Testis (tissue), 3 donors: ENCODE data around the gene IGFBP3. TPM values are rescaled to one million over a fixed set of nuclear protein-coding genes. Genes with fewer than 3 reads are reported as not detected.
A peak's percentile ranks its signal among the peaks of the same experiment; 100 is the strongest.

ENCODE experiments used
- DNase-seq: peaks from one replicate; pipeline ENCODE4 v3.0.0-alpha.2; 2019
- H3K27ac ChIP-seq, 2 donors: fragments of 200-600 bp; sonication (generic); one replicate each; pipeline ENCODE4 v1.5.1; 2019
- H3K27me3 ChIP-seq: fragments of 200-600 bp; sonication (generic); one replicate; pipeline ENCODE4 v1.5.1; 2019
- H3K36me3 ChIP-seq: fragments of 200-600 bp; sonication (generic); one replicate; pipeline ENCODE4 v1.5.1; 2017; ENCODE audit warnings: low read depth; ENCODE audit errors: missing control alignments
- H3K4me1 ChIP-seq: fragments of 200-600 bp; sonication (generic); one replicate; pipeline ENCODE4 v1.5.1; 2019
- H3K4me3 ChIP-seq, 2 donors: fragments of 200-600 bp; sonication (generic); one replicate each; pipeline ENCODE4 v1.5.1; 2017 to 2019
- H3K9me3 ChIP-seq: fragments of 200-600 bp; sonication (generic); one replicate; pipeline ENCODE4 v1.5.1; 2017
- CTCF ChIP-seq, 3 experiments: fragments of 450-650 bp in 2 of 3; fragments of 200-600 bp in 1 of 3; sonication (generic) in 1 of 3; IDR thresholded peaks; one replicate each; pipeline ENCODE4 v1.5.1; 2016 to 2019; ENCODE audit warnings: antibody characterized with exemption in 3 of 3, mild to moderate bottlenecking in 2 of 3, moderate library complexity in 1 of 3
- POLR2A ChIP-seq: fragments of 450-650 bp; IDR thresholded peaks from one replicate; pipeline ENCODE4 v1.6.1; 2017; ENCODE audit warnings: antibody characterized with exemption, mild to moderate bottlenecking, moderate library complexity
- WGBS, 2 donors: methylation state at CpG; one replicate each; pipeline ENCODE4 v1.1.5; 2018; 5-methylcytosine and 5-hydroxymethylcytosine counted together
- intact Hi-C: fragments of 100-400 bp; cut with DNase I; formaldehyde crosslinking; loops from one replicate; pipeline ENCODE4 v1.15.1; 2023; ENCODE audit warnings: low total_unique reads
- polyA plus RNA-seq: library from polyadenylated mRNA; stranded (reverse); fragments of 350-450 nt; fragmentation: Illumina TruSeq; extraction: RNeasy Lipid Tissue Mini Kit (QIAGEN cat#74804); gene quantifications from one replicate; pipeline ENCODE4 v1.2.3, GENCODE V29; 2014; ENCODE audit warnings: low read depth, low replicate concordance; ENCODE audit not compliant: insufficient read depth
- total RNA-seq, 2 donors: library from RNA; depleted of rRNA; stranded (reverse); fragments of >200 nt; gene quantifications; one replicate each; pipeline ENCODE4 v1.2.3, GENCODE V29; 2016

Gene IGFBP3
- total and polyA plus RNA-seq, 3 donors from 2014 or later, result 20.4 to 79.8 (median 33.1) TPM

GRCh38 chr7:45892407-45893035, 28.6 kb downstream of the IGFBP3 start:
- no peak overlapping the region for H3K27ac ChIP-seq
- DNase-seq, result no peak
- peaks cover 6% of the 10 kb centered on the region for H3K4me1 ChIP-seq
- H3K27me3 ChIP-seq, result no peaks in the 10 kb centered on the region
- H3K9me3 ChIP-seq, result no peaks in the 10 kb centered on the region
- H3K36me3 ChIP-seq, result no peaks in the 10 kb centered on the region
- 91 to 98% methylated on average over 5 to 6 of the region's 6 CpGs for WGBS, 2 donors
- H3K4me3 ChIP-seq, result no peak overlapping the region
- no peak for TF ChIP-seq POLR2A
- no peak for TF ChIP-seq CTCF (IDR thresholded peaks at IDR 0.05)
- intact Hi-C loops, result no loop called here

- H3K27me3 ChIP-seq, result no peaks in the 10 kb centered on the region
- no peak overlapping the region for H3K4me3 ChIP-seq
- H3K27ac ChIP-seq, result no peak overlapping the region
- peaks cover 6% of the 10 kb centered on the region for H3K4me1 ChIP-seq
- H3K36me3 ChIP-seq, result no peaks in the 10 kb centered on the region
- 83 to 91% methylated on average over 10 of the region's 10 CpGs for WGBS, 2 donors
- intact Hi-C loops, result no loop called here
- no peaks in the 10 kb centered on the region for H3K9me3 ChIP-seq
- DNase-seq, result no peak
- TF ChIP-seq CTCF (IDR thresholded peaks at IDR 0.05) (no peak), POLR2A (no peak)
These were observed 29.3 kb downstream of the IGFBP3 start for GRCh38 chr7:45891462-45892402.

- Histone ChIP-seq H3K36me3 (no peaks in the 10 kb centered on the region), H3K27me3 (no peaks in the 10 kb centered on the region), H3K4me1 (peaks cover 6% of the 10 kb centered on the region), H3K4me3 (no peak overlapping the region), H3K27ac (no peak overlapping the region), H3K9me3 (no peaks in the 10 kb centered on the region)
- intact Hi-C loops, result no loop called here
- no peak for DNase-seq
- TF ChIP-seq POLR2A (no peak), CTCF (IDR thresholded peaks at IDR 0.05) (peak; percentile 17 to 65 (median 34))
- 41 to 46% methylated on average over 6 of the region's 6 CpGs for WGBS, 2 donors
These were observed 30.1 kb downstream of the IGFBP3 start for GRCh38 chr7:45890902-45891461.

- peaks cover 6% of the 10 kb centered on the region for H3K4me1 ChIP-seq
- intact Hi-C loops, result no loop called here
- H3K36me3 ChIP-seq, result no peaks in the 10 kb centered on the region
- no peak overlapping the region for H3K4me3 ChIP-seq
- no peak for DNase-seq
- 91 to 95% methylated on average over 8 of the region's 8 CpGs for WGBS, 2 donors
- H3K9me3 ChIP-seq, result no peaks in the 10 kb centered on the region
- H3K27ac ChIP-seq, result no peak overlapping the region
- no peaks in the 10 kb centered on the region for H3K27me3 ChIP-seq
- TF ChIP-seq POLR2A (no peak), CTCF (IDR thresholded peaks at IDR 0.05) (no peak)
These were observed 30.8 kb downstream of the IGFBP3 start for GRCh38 chr7:45890125-45890901.
